Effector CD4-positive, alpha-beta T cell (primary cell): ENCODE measurements around the gene HNRNPC.
A peak's percentile ranks its signal among the peaks of the same experiment; 100 is the strongest.
"Not testable (repeated sequence)": the region's sequence is repeated elsewhere in the genome, so short reads cannot be mapped to it uniquely, and the experiment has no call there.

ENCODE experiments used
- DNase-seq: peaks from one replicate; pipeline ENCODE4 v3.0.0-alpha.2; 2020
- total RNA-seq: gene quantifications from one replicate; lab custom pipeline; 2026; lab: John Stamatoyannopoulos, UW

The HNRNPC gene
- 829 reads per million, percentile 99 among the genes with 10 or more reads in this experiment for total RNA-seq

- peak; percentile 100 for DNase-seq
These were observed at the start of gene HNRNPC for GRCh38 chr14:21269252-21270046. HNRNPC (minus strand) TSS chr14:21269442; CDS start chr14:21234193, 35,249 bp downstream.

DNA sequence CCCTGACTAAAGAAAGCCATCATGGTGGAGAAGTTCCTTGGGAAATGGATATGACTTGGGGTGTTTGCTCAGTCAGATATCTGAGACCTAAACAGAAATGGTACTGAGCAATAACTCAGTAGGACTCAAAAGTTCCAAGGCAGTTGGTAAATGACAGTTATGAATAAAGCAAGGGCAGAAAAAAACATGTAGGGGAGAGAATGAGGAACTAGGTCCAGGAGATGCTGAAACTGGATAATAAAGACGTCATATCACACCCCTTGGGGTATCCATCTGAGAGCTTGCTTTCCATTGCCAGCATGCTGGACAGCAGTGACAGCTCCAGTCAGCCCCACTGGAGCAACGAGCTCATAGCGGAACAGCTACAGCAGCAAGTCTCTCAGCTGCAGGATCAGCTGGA is 48.2 kb upstream of the HNRNPC start:
- DNase-seq, result no peak

DNA sequence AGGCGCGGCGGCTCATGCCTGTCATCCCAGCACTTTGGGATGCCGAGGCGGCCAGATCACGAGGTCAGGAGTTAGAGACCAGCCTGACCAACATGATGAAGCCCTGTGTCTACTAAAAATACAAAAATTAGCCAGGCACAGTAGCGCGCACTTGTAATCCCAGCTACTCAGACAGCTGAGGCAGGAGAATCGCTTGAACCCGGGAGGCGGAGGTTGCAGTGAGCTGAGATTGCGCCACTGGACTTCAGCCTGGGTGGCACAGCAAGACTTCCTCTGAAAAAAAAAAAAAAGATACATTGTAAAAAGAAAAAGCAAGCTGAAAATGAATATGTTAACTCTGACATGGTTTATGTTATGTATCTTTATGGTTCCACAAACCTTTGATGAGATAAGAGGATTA is 44.3 kb upstream of the HNRNPC start:
- no peak for DNase-seq

DNA sequence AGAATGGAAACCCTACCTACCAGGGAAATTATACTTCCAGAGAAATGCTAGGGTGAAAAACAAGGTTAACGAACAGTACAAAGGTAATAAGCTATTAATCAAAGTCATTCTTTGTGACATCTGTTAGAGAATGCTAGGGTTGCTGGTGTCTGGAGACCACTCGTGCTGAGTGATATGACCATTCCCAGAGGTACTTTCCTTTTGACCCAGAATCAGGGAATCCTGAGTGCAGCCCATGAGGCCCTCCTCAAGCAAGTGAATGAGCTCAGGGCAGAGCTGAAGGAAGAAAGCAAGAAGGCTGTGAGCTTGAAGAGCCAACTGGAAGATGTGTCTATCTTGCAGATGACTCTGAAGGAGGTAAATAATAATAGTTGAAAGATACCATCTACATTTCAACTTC is 42.4 kb upstream of the HNRNPC start:
- no peak for DNase-seq

- no peak for DNase-seq
These were observed 40.7 kb upstream of the HNRNPC start for GRCh38 chr14:21309956-21310355.

- no peak for DNase-seq
These were observed 40.0 kb upstream of the HNRNPC start for GRCh38 chr14:21309238-21309636.

GRCh38 chr14:21308479-21309237 is 39.4 kb upstream of the HNRNPC start:
- peak; percentile 62 for DNase-seq

DNA sequence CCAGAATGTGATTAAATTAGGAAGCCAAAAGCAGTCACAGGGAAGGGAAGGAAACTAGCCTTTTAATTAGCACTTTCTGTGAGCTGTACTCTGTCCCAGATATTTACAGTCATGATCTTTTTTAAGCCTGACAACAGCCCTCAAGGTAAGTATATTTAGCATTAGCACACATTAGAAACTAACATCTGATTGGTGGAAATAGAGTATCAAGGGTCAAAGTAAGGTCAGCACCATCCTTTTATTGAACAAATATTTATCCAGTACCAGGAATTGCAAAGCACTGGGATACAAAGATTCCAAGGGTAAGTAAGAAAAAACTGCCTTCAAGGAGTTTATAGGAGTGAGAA is 38.9 kb upstream of the HNRNPC start:
- no peak for DNase-seq

GRCh38 chr14:21307637-21308036 is 38.4 kb upstream of the HNRNPC start:
- no peak for DNase-seq

DNA sequence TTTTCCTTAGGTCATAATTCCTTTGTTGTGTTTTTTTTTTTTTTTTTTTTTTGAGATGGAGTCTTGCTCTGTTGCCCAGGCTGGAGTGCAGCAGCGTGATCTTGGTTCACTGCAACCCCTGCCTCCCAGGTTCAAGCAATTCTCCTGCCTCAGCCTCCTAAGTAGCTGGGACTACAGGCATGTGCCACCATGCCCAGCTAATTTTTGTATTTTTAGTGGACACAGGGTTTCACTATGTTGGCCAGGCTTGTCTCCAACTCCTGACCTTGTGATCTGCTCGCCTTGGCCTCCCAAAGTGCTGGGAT is 33.5 kb upstream of the HNRNPC start:
- DNase-seq, result not testable (repeated sequence)

DNA sequence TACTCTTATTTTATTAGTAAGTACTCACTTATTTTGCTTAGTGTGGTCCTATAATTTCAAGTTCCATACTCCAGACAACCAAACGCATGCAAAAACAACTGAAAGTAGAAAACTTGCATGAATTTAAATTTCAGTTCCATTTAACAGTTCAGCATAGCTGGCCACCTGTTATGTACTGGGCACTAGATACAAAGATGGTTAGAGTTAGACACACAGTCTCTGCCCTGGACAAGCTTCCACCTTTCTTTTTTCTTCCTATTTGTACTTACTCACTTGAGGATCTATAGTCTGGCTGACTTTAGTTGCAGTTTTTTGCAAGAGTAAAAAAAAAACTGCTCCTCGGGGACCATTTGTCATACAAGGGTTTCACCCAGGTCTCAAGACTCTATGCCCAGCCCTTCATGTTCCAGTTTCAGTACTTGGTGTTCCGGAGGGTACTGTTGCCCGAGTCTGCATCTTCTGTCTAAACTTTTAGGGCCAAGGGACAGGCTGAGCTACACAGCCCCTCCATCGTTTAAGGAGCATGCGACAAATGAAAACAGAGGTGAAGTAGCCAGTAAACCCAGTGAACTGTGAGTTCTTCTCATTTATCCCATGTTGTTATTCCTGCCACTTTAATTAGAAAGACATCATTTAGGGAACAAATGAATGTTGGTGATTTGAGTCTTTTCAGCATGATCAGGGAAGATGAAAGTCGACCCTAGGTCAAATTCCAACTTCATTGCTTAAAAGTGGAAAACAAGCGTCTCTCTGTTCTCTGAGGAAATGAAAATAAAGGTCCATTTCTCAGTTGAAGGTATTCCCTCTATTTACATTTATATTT is 33.0 kb upstream of the HNRNPC start:
- no peak for DNase-seq

GRCh38 chr14:21300892-21301291 is 31.6 kb upstream of the HNRNPC start:
- DNase-seq, result peak; percentile 2

GRCh38 chr14:21299562-21300130 is 30.4 kb upstream of the HNRNPC start:
- DNase-seq, result no peak

DNA sequence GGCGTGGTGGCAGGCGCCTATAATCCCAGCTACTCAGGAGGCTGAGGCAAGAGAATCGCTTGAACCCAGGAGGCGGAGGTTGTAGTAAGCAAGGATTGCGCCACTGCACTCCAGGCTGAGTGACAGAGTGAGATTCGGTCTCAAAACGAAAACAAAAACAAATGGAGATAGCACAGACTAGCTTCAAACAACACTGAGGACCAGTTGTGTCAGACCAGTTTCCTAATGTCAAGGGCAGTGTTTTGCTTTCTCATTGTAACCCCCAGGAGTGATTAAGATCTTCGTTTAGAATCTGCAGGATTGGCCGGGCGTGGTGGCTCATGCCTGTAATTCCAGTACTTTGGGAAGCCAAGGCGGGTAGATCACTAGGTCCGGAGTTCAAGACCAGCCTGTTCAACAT is 29.1 kb upstream of the HNRNPC start:
- DNase-seq, result no peak

DNA sequence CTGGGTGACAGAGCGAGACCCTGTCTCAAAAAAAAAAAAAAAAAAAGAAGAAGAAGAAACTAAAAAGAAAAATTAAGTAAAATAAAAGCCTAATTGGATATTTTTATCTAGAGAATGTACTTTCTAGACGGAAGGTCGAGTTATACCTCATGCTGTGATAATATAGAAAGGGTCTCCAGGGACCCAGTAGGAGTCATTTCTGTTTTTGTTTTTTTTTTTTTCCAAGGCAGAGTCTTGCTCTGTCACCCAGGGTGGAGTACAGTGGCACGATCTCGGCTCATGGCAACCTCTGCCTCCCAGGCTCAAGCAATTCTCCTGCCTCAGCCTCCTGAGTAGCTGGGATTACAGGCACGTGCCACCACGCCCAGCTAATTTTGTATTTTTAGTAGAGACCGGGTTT is 24.8 kb upstream of the HNRNPC start:
- not testable (repeated sequence) for DNase-seq

DNA sequence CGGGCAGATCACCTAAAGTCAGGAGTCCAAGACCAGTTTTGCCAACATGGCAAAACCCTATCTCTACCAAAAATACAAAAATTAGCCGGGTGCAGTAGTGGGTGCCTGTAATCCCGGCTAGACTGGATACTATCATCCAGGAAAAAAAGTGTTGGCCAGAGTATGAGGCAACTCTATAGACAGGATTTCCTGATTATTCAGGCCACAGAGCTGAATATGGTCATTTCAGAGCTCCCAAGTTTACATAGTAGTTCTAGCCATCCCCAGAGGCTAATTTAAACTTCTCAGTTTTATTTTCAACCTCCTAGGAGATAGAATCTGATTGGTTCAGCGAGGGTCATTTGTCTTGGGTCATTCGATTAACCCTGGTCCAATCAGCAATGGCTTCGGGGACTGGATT is 17.9 kb upstream of the HNRNPC start:
- no peak for DNase-seq

DNA sequence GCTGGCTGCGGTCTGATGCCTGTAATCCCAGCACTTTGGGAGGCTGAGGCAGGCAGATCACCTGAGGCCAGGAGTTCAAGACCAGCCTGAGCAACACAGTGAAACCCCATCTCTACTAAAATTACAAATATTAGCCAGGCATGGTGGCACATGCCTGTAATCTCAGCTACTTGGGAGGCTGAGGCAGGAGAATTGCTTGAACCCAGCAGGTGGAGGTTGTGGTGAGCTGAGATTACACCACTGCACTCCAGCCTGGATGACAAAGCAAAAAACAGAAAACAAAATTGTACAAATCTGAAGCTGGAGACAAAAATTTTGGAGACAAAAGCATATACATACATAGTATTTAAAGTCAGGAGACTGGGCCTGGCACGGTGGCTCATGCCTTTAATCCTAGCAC is 17.3 kb upstream of the HNRNPC start:
- not testable (repeated sequence) for DNase-seq

GRCh38 chr14:21281917-21282316 is 12.7 kb upstream of the HNRNPC start:
- DNase-seq, result not testable (repeated sequence)

DNA sequence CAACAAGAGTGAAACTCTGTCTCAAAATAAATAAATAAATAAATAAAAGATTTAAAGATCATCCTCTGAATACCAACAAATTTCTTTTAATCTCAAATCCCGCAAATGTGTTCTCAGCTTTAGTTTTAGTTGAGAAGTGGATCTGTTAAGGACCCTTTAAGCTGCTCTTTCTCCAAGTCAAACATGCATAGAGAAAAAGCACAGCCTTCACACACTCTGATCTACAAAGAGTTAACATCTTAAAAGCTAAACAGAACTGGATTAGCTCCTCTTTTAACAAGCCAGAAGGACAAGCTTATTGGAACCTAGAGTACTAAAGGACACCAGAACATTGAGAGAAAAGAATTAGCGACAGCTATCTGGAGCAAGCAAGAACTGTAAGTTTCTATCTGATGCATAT is 10.5 kb upstream of the HNRNPC start, which contains the start of gene RPGRIP1:
Gene RPGRIP1 (plus strand): TSS at position 301 of the 400 bp plus-strand sequence. CDS start 7,894 bp downstream, outside the sequence.
- no peak for DNase-seq

DNA sequence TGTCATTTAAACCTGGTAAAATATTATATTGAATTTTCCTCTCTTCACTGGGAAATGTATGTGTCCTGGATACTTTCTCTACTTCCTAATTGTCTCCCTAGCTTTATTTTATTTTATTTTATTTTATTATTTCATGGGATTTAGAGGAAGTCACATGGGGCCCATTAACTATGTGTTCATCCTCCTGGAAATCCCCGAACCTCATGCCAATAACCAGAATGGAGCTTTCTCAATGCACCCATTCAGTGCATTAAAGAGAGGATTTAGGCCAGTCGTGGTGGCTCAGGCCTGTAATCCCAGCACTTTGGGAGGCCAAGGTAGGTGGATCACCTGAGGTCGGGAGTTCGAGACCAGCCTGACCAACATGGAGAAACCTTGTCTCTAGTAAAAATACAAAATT is 9.4 kb upstream of the HNRNPC start:
- no peak for DNase-seq

DNA sequence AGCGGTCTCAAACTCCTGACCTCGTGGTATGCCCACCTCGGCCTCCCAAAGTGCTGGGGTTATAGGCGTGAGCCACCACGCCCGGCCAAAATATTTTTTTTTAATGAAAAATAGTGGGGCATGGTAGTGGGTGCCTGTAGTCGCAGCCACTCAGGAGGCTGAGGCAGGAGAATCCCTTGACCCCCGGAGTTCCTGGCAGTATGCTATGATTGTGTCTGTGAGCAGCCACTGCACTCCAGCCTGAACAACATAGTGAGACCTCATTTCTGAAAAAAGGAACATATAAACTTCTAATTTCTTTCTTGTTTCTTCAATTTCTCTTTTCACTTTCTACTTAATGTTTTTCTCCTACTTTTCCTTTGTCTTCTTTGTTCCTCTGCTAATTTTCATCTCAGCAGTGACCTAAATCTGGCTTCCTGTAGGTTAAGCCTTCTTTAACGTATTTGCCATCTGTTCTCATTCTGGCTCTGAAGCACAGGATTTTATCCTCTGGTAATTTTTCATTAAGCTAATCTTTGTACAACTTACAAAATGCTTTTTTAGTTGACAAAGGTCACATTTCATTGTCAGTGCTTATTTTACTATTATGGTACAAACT is 6.1 kb upstream of the HNRNPC start:
- no peak for DNase-seq

DNA sequence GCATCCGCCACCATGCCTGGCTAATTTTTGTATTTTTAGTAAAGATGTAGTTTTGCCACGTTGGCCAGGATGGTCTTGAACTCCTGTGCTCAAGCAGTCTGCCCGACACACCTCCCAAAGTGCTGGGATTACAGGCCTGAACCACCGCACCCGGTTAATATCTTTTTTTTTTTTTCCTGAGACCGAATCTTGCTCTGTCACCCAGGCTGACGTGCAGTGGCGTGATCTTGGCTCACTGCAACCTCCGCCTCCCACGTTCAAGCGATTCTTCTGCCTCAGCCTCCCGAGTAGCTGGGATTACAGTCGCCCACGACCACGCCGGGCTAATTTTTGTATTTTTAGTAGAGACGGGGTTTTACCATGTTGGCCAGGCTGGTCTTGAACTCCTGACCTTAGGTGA is 3.4 kb upstream of the HNRNPC start:
- not testable (repeated sequence) for DNase-seq
